ENCODE data around the gene PTAR1.
A peak's percentile ranks its signal among the peaks of the same experiment; 100 is the strongest.

Gene PTAR1

DNA sequence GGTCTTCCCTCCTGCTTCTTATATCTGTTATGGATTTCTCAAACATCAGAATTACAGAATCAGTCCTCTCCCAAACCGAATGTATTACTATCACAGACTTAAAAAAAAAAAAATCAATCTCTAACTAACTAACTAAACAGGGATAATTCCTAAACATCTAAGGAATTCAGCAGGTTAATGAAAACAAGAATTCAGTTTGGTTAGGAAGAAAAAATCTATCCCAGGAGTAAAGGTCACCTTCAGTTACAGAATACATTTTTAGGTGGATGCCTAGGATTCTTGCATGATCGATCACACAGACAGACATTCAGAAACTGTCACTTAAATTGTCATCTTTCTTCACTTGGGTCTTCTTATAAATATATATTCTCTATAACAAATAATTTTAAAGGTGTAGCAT lies 11.5 kb downstream of the PTAR1 start:
- no peak for DNase-seq

DNA sequence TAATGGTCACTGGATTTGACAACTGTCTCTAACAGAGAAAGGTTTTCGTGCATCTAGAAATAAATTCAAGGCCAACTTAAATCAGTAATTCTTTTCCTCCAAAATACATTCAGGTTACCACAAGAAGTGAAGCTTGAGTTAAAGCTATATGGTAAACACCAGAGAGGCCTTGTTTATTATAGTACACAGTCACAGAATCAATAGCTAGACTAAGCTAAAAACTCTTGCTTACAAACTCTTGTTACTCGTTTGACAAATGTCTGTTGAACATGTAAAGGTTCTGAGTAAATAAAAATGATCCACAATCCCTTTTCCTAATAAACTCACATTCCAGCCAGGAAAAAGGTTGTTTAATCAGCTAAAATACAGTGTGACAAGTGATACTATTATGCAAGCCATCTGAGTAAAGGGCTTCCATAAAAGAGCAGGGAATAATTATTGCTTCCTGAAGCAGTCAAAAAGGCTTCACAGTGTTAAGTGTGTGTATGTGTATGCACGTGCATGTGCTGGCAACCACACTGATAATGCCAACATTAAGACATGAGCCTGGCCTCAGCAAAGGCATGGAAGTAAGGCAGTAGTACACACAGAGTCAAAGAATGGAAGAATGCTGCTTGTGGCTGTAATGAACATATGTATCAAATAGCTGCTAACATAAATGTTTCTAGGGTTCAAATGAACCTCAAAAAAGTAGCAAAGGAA lies 12.8 kb downstream of the PTAR1 start:
- ATAC-seq, result no peak

More for the DNA sequence above, 11.5 kb downstream of the PTAR1 start:
- no peak for ATAC-seq

DNA sequence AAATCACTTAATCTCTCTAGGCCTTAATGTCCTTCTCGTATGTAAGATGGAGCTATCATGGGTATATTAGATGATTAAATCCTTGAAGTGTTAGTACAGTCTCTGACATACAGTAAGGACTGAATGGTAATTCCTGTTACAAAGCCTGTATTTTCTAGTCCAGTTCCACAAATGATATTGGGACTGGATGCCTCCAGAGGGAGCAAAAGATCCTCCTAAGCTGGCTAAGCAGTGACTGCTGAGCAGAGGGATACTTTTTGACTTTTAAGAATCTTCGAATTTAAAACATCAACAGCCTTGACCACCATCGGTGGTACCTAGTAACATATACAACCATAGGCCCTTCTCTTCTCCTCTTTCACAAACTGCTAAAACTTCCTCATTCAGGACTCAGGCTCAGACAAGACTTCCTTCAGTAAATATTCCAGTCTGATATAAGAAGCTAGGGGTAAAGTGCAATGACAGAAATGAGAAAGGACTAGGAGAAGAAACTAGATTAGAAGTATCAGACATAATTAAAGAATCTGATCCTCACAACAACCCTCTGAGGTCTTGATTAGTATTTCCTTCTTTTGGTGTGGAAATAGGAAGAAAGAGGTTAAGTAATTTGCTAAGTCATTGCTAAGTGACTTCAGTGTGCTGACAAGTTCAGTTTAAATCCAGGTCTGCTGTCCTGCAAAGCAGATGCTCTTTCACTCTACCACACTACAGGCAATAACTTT lies 13.9 kb downstream of the PTAR1 start:
- DNase-seq, result no peak
- no peak for ATAC-seq

More for the DNA sequence above, 12.8 kb downstream of the PTAR1 start:
- no peak for DNase-seq

DNA sequence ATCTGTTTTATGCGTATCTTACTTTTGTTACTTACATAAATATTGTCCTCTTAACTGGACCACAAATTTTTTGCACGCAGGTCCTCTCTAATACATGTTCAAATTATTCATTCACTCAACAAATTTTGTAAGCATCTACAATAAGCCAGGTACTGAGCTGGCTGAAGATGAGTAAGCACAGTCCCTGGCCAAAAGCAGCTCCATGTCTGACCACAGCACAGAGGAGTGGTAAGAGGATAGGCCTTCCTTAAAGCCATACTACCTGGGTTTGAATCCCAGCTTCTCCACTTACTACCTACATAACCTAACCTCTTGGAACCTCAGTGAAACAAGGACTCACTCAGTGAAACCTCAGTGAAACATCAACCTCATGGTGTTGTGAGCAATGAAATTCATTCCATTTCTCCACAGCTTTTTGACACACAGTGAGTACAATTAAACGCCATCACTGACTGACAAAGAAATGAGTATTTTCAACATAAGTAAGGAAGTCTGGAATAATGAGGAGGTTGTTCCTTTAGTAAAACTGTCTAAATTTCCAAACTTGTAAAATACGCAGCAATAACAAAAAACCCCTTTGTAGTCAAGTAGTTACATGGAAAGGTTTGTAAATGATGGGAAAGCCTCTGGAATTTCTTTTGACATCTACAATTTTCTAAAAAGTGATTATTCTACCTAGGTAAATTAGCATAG lies 15.0 kb downstream of the PTAR1 start:
- ATAC-seq (no peak), DNase-seq (no peak)

DNA sequence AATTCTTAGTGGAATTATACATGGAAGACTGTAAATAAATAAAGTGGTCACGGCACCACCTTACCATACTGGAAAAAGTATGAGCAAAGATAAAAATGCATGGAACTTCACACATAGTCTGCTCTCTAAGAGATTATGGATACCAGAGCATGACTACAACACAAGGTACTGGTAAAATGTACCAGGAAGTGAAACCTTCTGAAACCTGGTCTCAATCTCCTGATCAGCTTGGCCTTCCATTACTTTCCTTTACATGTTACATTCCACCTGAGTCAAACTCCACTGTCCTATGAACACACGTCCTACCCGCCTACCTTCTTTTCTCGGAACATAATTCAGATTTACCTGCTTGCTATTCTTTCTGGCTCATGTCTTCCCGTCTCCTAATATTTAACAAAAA lies 15.9 kb downstream of the PTAR1 start:
- DNase-seq (no peak), ATAC-seq (no peak)

DNA sequence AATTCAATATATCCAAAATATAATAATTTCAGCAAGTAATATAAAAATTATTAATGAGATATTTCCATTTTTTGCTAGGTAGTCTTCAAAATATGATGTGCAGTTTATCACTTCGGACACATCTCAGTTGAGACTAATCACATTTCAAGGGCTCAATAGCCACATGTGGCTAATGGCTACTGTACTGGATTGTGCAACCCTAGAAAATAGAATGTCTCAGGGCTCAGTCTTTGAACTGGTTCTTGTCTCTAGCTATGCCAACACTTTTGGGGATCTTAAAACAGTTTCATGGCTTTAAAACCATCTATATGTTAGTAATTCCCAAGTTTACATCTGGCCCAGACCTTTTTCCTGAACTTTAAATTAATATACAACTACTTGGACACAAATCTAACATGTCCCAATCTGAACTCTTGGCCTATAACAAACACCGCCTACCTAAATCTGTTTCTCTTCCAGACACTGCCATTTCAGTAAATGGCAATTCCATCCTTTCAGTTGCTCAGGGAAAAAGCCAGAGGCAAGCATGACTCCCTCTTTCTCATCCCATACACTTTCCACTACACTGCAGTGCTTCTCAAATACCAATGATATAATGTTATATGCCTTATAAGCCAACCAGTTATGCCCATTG lies 18.8 kb downstream of the PTAR1 start:
- ATAC-seq (no peak), DNase-seq (no peak)

DNA sequence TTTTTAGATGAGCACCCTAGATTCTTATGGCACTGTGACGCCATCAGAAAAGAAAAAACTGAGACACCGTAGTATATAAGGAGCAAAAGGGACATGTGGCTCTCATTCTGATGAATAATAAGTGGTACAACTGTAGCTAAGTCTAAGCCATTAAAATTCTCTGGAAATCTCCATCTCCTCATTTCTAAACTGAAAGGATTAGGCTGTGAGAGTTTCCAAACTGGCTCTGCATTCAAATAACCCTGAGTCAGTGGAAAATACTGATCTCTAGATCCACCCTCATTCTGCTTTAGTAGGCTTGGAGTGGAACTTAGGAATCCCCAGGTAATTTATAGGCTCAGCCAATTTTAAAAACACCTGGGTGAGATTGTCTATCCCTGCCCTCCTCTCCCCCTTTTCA lies 28.5 kb downstream of the PTAR1 start:
- peak; percentile 71 for ATAC-seq
- DNase-seq, result no peak

DNA sequence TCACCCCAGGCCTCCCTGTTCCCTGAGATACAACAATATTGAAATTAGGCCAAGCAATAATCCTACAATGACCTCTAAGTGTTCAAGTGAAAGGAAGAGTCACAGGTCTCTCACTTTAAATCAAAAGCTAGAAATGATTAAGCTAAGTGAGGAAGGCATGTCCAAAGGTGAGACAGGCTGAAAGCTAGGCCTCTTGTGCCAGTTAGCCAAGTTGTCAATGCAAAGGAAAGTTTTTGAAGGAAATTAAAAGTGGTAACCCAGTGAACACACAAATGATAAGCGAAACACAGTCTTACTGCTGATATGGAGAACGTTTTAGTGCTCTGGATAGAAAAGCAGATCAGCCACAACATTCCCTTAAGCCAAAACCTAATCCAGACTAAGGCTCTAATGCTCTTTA lies 39.8 kb downstream of the PTAR1 start:
- no peak for ATAC-seq
- no peak for DNase-seq

DNA sequence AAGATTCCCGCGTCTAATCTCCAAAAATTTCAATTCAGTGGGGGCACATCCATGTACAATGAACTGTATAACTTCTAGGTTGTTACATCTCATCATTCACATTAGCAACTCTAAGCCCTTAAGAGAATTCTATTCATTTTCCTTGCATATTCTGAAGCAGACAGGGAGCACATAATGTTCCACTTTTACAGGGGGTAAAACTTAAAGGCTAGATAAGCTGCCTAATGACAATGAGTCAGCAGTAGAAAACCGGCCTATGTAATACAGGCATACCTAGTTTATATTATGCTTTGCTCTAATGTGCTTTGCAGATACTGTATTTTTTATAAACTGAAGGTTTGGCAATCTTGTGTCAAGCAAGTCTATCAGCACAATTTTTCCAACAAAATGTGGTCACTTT lies 40.4 kb downstream of the PTAR1 start:
- no peak for DNase-seq
- no peak for ATAC-seq

DNA sequence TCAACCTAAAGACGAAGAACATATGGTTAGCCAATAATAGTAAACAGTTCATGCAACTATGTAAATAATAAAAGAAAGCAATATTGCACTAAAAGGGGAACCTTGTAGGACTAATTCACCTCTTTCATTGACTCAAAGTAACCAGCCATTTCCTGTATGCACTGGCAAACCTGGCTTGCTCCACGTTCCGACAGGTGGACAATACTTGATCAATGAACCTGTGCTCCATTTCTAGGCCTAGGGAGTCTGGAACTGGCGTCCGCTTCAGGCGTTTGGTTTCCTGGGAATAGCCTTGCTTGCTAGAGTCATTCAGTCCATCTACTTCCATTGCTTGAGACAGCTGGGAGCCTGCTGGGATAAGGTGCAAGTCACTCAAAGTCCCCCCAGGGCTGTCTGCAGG lies 41.6 kb downstream of the PTAR1 start:
- no peak for ATAC-seq
- no peak for DNase-seq

DNA sequence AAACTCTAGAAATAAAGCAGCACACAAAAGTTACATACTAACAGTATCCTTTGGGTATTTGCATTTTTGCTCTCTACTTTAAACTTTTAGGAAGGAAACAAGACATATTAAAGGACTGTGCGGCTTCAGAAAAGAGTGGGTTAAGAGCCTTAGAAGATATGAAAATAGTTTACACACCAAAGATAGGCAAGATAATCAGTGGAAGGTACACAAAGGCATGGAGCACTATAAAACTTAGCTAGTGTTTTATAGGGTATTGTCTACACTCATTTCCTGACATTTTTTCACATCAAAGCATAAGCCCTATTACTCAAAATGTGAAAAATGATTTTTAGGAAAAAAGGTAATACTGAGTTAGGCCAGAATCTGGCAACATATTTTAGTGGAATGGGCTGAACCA lies 44.0 kb downstream of the PTAR1 start:
- DNase-seq (no peak), ATAC-seq (no peak)

DNA sequence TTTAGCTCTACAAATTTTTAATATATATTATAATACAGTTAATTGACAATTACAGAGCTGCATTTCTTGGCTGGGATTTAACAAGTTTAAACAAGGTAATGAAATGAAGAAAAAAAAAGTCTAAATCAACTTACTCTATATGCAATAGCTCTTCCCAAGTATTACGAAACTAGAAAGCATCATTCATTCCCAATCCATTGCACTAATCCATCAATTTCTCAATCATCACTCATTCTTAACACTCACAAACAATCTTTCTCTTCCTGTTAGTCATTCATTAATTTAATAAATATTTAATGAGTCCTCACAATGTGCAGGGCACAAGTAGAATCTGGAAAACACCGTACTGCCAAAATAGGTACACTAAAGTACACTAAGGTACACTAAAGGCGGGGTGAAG lies 44.7 kb downstream of the PTAR1 start:
- no peak for DNase-seq
- ATAC-seq, result no peak

DNA sequence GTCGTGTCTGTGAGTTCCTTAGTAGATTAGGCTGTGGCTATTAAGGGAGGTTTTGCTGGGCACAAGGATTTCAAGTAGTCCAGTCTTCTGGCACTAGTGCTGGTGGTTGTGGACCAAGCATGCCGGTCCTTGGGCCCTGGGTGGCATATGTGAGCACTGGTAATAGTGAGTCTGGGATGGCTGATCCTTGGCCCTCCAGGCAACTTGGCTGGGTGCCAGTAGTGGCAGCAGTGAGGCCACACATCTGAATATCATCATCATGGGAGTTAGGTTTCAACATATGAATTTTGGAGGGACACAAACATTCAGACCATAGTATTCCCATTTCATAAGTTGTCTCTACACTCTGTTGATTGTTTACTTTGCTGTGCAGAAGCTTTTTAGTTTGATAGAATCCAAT lies 62.3 kb downstream of the PTAR1 start:
- DNase-seq (no peak), ATAC-seq (no peak)

DNA sequence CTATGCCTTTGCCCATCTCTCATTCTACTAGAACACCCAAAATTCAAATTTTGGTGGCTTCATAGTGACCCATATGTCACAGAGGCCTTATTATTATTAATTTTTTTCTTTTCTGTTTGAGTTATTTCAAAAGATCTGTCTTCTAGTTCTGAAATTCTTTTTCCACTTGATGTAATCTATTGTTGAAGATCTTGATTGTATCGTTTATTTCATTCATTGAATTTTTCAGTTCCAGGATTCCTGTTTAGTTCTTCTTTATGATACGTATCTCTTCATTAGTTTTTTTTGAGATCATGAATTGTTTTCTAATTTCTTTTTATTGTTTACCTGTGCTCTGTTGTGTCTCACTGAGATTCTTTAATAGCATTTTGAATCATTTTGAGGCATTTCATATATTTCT lies 63.0 kb downstream of the PTAR1 start:
- no peak for DNase-seq
- ATAC-seq, result no peak

DNA sequence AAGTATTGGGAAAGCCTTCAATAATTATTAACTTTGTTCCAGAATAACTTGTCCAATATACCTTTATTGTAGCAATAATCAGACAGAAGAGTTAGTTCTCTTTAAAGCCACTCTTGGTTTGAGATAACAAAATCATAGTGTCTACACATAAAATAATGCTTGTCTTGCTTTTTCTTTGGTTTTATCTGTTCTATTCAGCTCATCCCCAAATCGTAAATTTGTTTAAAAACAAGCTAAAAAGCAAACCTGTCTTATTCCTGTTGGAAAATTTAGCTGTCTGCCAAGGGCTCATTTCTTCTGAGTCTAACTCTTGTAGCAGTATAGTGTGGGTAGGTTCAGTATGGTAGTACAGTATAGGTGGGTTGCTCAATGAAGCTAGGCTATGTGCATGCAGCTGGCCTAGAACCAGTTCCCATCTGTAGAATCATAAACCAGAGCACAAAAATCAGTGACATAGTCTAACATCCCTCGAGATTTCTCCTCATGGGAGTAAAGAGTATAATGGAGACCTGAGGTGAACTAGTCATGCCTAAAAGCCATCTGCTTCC lies 69.7 kb downstream of the PTAR1 start:
- ATAC-seq (no peak), DNase-seq (no peak)

DNA sequence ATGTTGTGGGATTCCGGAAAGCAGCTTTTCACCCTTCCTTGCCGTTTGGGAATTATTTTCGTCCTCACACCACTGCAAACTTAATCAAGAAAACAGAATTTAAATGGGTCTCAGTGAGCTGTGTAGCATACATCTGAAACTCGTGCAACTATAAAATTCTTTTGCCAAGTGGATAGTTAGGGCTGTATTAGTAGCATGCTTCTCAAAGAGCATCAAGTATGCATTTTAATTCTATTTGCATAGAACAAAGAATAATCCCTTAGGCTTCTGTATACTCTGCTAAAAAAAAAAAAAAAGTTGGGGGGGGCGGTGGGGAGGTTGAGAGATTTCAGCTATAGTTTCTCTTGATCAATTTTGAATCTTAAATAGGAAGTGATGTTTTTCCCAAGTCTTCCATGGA lies 75.9 kb downstream of the PTAR1 start:
- ATAC-seq (no peak), DNase-seq (no peak)

DNA sequence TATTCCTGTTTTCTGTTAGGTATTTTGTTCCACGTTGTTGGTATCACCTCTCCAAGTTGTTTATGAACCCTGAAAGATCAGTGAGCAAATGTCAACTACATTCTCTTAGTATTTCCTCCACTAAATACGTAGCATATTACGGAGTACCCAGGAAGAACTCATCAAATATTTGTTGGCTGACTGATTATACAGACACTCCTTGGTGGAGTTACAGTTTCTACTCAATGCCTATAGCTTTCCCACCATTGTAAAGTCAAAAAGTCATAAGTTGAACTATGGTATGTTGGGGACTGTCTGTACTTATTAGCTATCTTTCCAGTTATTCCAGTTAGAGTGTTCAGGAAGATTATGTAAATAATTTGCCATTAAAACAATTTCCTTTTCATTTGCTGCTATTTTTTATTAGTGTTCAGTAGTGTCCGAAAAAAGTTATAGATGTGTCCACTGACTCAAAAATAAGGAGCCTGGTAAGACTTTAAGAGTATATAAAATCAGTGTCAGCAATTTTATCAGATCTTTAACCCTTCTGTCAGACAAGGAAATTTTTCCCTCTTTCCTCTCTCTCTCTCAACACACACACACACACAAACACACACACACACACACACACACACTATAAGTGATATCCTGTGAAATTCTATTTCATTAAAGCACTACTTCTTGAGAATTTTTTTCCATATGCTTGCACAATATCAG lies 80.8 kb downstream of the PTAR1 start:
- ATAC-seq, result no peak
- DNase-seq, result no peak

DNA sequence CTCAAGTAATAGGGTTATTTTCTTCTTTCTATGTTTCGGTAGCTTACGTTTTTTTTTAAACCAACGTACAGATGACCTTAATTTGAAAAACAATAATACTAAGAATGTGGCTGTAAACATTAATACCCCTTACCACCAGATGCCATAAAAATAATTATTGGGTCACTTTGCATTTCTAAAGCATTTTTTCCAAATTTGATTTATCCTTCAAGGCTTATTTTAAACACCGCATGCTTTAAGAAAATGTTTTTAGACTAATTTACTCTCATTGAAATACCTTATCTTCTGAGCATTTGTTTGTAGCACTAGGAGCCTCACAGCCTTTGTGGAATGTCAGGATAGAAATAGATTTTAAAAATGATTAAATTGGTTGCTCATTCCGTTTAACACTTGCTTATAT lies 81.9 kb downstream of the PTAR1 start:
- no peak for ATAC-seq

DNA sequence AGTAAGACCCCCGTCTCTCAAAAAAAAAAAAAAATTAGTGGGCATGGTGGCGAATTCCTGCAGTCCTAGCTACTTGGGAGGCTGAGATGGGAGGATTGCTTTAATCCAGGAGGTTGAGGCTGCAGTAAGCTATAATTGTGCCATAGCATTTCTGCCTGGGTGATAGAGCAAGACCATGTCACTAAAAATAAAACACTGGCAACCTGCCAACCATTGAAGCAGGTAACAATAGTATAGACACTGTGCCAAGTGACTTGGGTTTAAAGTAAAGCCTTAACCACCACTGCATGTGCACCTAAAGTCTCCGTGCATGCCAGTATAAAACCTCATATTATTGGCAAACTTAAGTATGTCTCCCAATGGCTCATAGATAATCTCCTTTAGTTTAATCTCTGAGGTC lies 84.2 kb downstream of the PTAR1 start:
- no peak for DNase-seq
- no peak for ATAC-seq

More for the DNA sequence above, 81.9 kb downstream of the PTAR1 start:
- DNase-seq, result no peak

DNA sequence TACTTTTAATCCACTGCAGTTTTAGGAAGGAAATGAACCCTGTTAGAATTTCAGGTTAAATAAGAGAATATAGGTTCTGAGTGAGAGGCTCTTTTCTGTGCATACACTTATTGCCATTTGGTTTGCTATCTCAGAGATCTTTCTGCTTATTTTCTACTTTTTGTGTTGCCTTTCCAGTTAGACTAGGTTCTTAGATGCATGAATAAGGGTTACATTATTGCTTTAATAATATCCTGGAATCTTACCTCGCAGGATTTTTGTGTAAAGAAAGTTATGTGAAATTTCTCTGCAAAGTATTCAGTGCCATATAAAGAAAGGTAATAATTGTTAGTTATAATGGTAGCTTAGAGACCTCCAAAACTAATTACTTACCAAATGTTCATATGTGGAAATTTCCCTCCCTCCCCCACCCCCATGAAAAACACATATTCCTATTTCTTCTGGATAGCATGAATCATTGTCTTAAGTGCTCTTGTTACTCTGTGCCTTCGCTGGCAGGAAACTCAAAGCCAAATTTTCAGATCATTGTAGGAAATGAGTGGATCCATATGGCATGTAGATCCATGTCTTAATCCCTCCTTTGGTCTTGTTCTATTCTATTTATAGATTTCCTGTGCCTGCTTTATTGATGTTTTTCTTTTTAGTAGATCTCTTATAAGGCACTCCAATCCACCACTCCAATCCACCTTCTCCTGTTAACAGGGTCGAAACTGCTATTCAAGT lies 84.9 kb downstream of the PTAR1 start:
- DNase-seq, result no peak
- no peak for ATAC-seq

DNA sequence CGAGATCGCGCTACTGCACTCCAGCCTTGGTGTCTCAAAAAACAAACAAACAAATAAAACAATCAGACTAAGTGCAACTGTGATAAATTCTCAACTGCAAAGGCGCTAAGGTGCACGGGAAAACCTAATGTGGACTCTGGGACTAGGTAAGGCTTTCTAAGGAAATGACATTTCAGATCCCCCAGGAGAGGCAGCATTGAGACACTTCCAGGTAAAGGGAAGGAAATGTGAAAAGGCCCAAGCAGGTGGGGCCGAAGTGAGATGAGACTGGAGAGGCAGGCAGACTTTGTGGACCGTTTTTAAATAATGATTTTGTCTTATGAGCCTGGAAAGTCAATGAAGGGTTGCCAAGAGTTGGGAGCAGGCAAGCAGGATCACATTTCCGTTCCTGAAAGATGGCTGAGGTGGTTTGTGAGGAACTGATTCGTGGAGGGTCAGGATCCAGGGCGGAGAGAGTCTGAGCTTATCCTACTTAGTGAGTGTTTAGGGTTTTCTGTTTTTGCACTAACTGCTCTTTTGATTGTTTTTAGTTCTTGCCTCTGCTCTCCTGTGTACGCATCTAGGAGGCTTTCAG lies 85.6 kb downstream of the PTAR1 start:
- ATAC-seq, result no peak
- DNase-seq, result no peak
